ENCODE results near the gene SUCLG2.

The SUCLG2 gene

GRCh38 chr3:67418426-67419217, 235.8 kb downstream of the SUCLG2 start:
- H3F3A ChIP-seq (ENCODE audit: control insufficient read depth, insufficient read depth), result no peaks in the 10 kb centered on the region
- TF ChIP-seq EZH2phosphoT487 (IDR thresholded peaks at IDR 0.05; ENCODE audit: borderline replicate concordance, low read length), result no peak
- H3K27ac ChIP-seq (ENCODE audit: low read depth, low read length), result no peak overlapping the region
- H3K79me2 ChIP-seq (ENCODE audit: control insufficient read depth, low read length), result no peaks in the 10 kb centered on the region
- H3K4me3 ChIP-seq (ENCODE audit: low read length), result no peak overlapping the region
- H3K4me2 ChIP-seq (ENCODE audit: low read length), result no peak overlapping the region
- peaks cover 21% of the 10 kb centered on the region for H3K36me3 ChIP-seq (ENCODE audit: control insufficient read depth, low read length)
- H3K27me3 ChIP-seq (ENCODE audit: control insufficient read depth, low read length), result no peaks in the 10 kb centered on the region
- H3K9me3 ChIP-seq (ENCODE audit: control insufficient read depth, insufficient read depth, low read length), result peaks cover 16% of the 10 kb centered on the region; the same call in 1 of the 2 replicates
- no peaks in the 10 kb centered on the region for H3K9me2 ChIP-seq (replicated peaks; ENCODE audit: control insufficient read depth, low read length)
- H4K20me1 ChIP-seq (ENCODE audit: control insufficient read depth, insufficient read depth, low read depth, low read length), result no peaks in the 10 kb centered on the region
- no peaks in the 10 kb centered on the region for H3K4me1 ChIP-seq (ENCODE audit: control insufficient read depth, low read length)

GRCh38 chr3:67416703-67417102, 237.7 kb downstream of the SUCLG2 start:
- Histone ChIP-seq H4K20me1 (ENCODE audit: control insufficient read depth, insufficient read depth, low read depth, low read length) (no peaks in the 10 kb centered on the region), H3K79me2 (ENCODE audit: control insufficient read depth, low read length) (no peaks in the 10 kb centered on the region)
- no peak for TF ChIP-seq EZH2phosphoT487 (IDR thresholded peaks at IDR 0.05; ENCODE audit: borderline replicate concordance, low read length)
- TF ChIP-seq, protein P1, sequence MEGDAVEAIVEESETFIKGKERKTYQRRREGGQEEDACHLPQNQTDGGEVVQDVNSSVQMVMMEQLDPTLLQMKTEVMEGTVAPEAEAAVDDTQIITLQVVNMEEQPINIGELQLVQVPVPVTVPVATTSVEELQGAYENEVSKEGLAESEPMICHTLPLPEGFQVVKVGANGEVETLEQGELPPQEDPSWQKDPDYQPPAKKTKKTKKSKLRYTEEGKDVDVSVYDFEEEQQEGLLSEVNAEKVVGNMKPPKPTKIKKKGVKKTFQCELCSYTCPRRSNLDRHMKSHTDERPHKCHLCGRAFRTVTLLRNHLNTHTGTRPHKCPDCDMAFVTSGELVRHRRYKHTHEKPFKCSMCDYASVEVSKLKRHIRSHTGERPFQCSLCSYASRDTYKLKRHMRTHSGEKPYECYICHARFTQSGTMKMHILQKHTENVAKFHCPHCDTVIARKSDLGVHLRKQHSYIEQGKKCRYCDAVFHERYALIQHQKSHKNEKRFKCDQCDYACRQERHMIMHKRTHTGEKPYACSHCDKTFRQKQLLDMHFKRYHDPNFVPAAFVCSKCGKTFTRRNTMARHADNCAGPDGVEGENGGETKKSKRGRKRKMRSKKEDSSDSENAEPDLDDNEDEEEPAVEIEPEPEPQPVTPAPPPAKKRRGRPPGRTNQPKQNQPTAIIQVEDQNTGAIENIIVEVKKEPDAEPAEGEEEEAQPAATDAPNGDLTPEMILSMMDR (IDR thresholded peaks at IDR 0.05; ENCODE audit: low read depth, low read length, poor library complexity, severe bottlenecking), result no peak

GRCh38 chr3:67415511-67415910, 238.9 kb downstream of the SUCLG2 start:
- Histone ChIP-seq H3K4me2 (ENCODE audit: low read length) (no peak overlapping the region), H3K79me2 (ENCODE audit: control insufficient read depth, low read length) (no peaks in the 10 kb centered on the region), H3K9me3 (ENCODE audit: control insufficient read depth, insufficient read depth, low read length) (peaks cover 9% of the 10 kb centered on the region; the same call in 1 of the 2 replicates), H3F3A (ENCODE audit: control insufficient read depth, insufficient read depth) (no peaks in the 10 kb centered on the region), H3K4me1 (ENCODE audit: control insufficient read depth, low read length) (no peaks in the 10 kb centered on the region), H3K4me3 (ENCODE audit: low read length) (no peak overlapping the region), H3K27me3 (ENCODE audit: control insufficient read depth, low read length) (no peaks in the 10 kb centered on the region), H3K9me2 (replicated peaks; ENCODE audit: control insufficient read depth, low read length) (no peaks in the 10 kb centered on the region), H3K27ac (ENCODE audit: low read depth, low read length) (no peak overlapping the region), H4K20me1 (ENCODE audit: control insufficient read depth, insufficient read depth, low read depth, low read length) (no peaks in the 10 kb centered on the region), H3K36me3 (ENCODE audit: control insufficient read depth, low read length) (peaks cover 11% of the 10 kb centered on the region)
- TF ChIP-seq EZH2phosphoT487 (IDR thresholded peaks at IDR 0.05; ENCODE audit: borderline replicate concordance, low read length), result no peak
- TF ChIP-seq, protein P1 (IDR thresholded peaks at IDR 0.05; ENCODE audit: low read depth, low read length, poor library complexity, severe bottlenecking), result no peak

More at GRCh38 chr3:67416703-67417102, 237.7 kb downstream of the SUCLG2 start:
- Histone ChIP-seq H3K4me1 (ENCODE audit: control insufficient read depth, low read length) (no peaks in the 10 kb centered on the region), H3F3A (ENCODE audit: control insufficient read depth, insufficient read depth) (no peaks in the 10 kb centered on the region), H3K36me3 (ENCODE audit: control insufficient read depth, low read length) (peaks cover 21% of the 10 kb centered on the region), H3K4me2 (ENCODE audit: low read length) (no peak overlapping the region), H3K27me3 (ENCODE audit: control insufficient read depth, low read length) (no peaks in the 10 kb centered on the region), H3K9me3 (ENCODE audit: control insufficient read depth, insufficient read depth, low read length) (peaks cover 16% of the 10 kb centered on the region; the same call in 1 of the 2 replicates), H3K27ac (ENCODE audit: low read depth, low read length) (no peak overlapping the region), H3K4me3 (ENCODE audit: low read length) (no peak overlapping the region), H3K9me2 (replicated peaks; ENCODE audit: control insufficient read depth, low read length) (no peaks in the 10 kb centered on the region)

DNA sequence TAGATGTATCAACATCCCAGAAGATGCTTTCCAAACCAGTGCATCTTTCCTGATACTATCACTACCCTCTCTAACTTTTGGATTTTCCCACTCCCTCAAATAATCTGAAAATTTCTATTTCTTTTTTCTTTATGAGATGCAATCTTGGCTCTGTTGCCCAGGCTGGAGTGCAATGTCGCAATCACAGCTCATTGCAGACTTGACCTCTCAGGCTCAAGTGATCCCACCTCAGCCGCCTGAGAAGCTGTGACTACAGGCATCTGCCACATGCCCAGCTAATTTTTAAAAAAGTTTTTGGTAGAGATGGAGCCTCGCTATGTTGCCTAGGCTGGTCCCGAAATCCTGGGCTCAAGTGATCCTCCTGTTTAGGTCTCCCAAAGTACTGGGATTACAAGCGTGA, 239.7 kb downstream of the SUCLG2 start:
- no peaks in the 10 kb centered on the region for H3K27me3 ChIP-seq (ENCODE audit: control insufficient read depth, low read length)
- no peaks in the 10 kb centered on the region for H3K4me1 ChIP-seq (ENCODE audit: control insufficient read depth, low read length)
- peaks cover 1% of the 10 kb centered on the region; the same call in 1 of the 2 replicates for H3K9me3 ChIP-seq (ENCODE audit: control insufficient read depth, insufficient read depth, low read length)
- peaks cover 4% of the 10 kb centered on the region for H3K36me3 ChIP-seq (ENCODE audit: control insufficient read depth, low read length)
- no peaks in the 10 kb centered on the region for H3F3A ChIP-seq (ENCODE audit: control insufficient read depth, insufficient read depth)
- H3K4me3 ChIP-seq (ENCODE audit: low read length), result no peak overlapping the region
- TF ChIP-seq, protein P1 (IDR thresholded peaks at IDR 0.05; ENCODE audit: low read depth, low read length, poor library complexity, severe bottlenecking), result no peak
- TF ChIP-seq EZH2phosphoT487 (IDR thresholded peaks at IDR 0.05; ENCODE audit: borderline replicate concordance, low read length), result no peak
- no peaks in the 10 kb centered on the region for H3K79me2 ChIP-seq (ENCODE audit: control insufficient read depth, low read length)
- no peaks in the 10 kb centered on the region for H3K9me2 ChIP-seq (replicated peaks; ENCODE audit: control insufficient read depth, low read length)
- no peaks in the 10 kb centered on the region for H4K20me1 ChIP-seq (ENCODE audit: control insufficient read depth, insufficient read depth, low read depth, low read length)
- H3K4me2 ChIP-seq (ENCODE audit: low read length), result no peak overlapping the region
- H3K27ac ChIP-seq (ENCODE audit: low read depth, low read length), result no peak overlapping the region

Data from DOHH2 (cell line).